ENCODE results near the gene LPAR1. TPM values are rescaled to one million over a fixed set of nuclear protein-coding genes. Genes with fewer than 3 reads are reported as not detected.

LPAR1 gene
- total RNA-seq = not detected in 2 replicates
- 1.2 TPM for total RNA-seq (2013)
- 0.06 TPM in 1 of 2 replicates, not detected in the other for polyA plus RNA-seq
- polyA minus RNA-seq = 0.07 TPM in 1 of 2 replicates, not detected in the other

GRCh38 chr9:111038331-111039230, at the start of gene LPAR1:
TSS of gene LPAR1 (minus strand) at chr9:111038470. CDS start at chr9:110972117, 66,353 bp downstream.
- H3K4me3 ChIP-seq (ENCODE audit: control extremely low read depth in 1 of 5, extremely low read depth in 1 of 5, insufficient read depth in 1 of 5, low read depth in 2 of 5, low read length in 4 of 5) = peak within 1 kb of the TSS in 2 of 5 experiments; percentile 15 to 17
- ChIA-PET CTCF (no interaction called here), POLR2A (no interaction called here)

More at GRCh38 chr9:111038331-111039230, at the start of gene LPAR1:
- ATAC-seq (ENCODE audit: low read depth) (no peak), DNase-seq (no peak)
- no peaks in the 10 kb centered on the region for H3K36me3 ChIP-seq (replicated peaks in 1 of 2; ENCODE audit: control extremely low read depth in 1 of 2, control insufficient read depth in 1 of 2, extremely low read depth in 1 of 2, insufficient read depth in 2 of 2, low read length in 1 of 2)
- H4K20me1 ChIP-seq (ENCODE audit: control insufficient read depth, insufficient read depth, low read length, poor library complexity, severe bottlenecking) = no peaks in the 10 kb centered on the region
- H3K27me3 ChIP-seq (replicated peaks in 1 of 4; ENCODE audit: control extremely low read depth in 1 of 4, control insufficient read depth in 3 of 4, insufficient read depth in 4 of 4, low read length in 3 of 4) = peaks cover 0 to 32% (median 18%) of the 10 kb centered on the region in 4 experiments
- peaks cover 6 to 20% of the 10 kb centered on the region in 2 donors for H3K4me1 ChIP-seq (ENCODE audit: control insufficient read depth in 2 of 2, insufficient read depth in 2 of 2, low read length in 2 of 2)
- no peak within 1 kb of the TSS for H3K27ac ChIP-seq (ENCODE audit: low read length in 2 of 2)
- Mint-ChIP-seq H3K27me3 (peaks cover 43% of the 10 kb centered on the region), H3K9me3 (ENCODE audit: insufficient read depth) (no peaks in the 10 kb centered on the region), H3K4me1 (peaks cover 10% of the 10 kb centered on the region), H3K4me3 (peak within 1 kb of the TSS; percentile 67), H3K27ac (no peak within 1 kb of the TSS)
- TF ChIP-seq CTCF (IDR thresholded peaks at IDR 0.05) (no peak), EZH2 (IDR thresholded peaks at IDR 0.05; ENCODE audit: borderline replicate concordance, insufficient read depth, low read depth, low read length, poor library complexity, severe bottlenecking) (no peak)
- WGBS (ENCODE audit: insufficient coverage) = 4% methylated on average over 67 of the region's 72 CpGs
- intact Hi-C loops (cut with micrococcal nuclease) = no loop called here
- no peak within 1 kb of the TSS for H3K9ac ChIP-seq (ENCODE audit: low read length)
- peak within 1 kb of the TSS; percentile 63 for H3K4me2 ChIP-seq (replicated peaks; ENCODE audit: low read depth, low read length, poor library complexity, severe bottlenecking)
- peak within 1 kb of the TSS; percentile 33 for H2AFZ ChIP-seq (ENCODE audit: insufficient read depth, low read depth, low read length, poor library complexity, severe bottlenecking)
- peaks cover 0 to 2% (median 0%) of the 10 kb centered on the region in 3 donors for H3K9me3 ChIP-seq (ENCODE audit: control extremely low read depth in 1 of 3, control insufficient read depth in 2 of 3, insufficient read depth in 1 of 3, low read length in 2 of 3)
- H3K79me2 ChIP-seq (ENCODE audit: control insufficient read depth, insufficient read depth, low read length) = no peaks in the 10 kb centered on the region

Measured in B cell (primary cell).